GOT3 (cell line): ENCODE results near the gene INPP4B.

ENCODE experiments used
- DNase-seq: peaks from one replicate; lab custom pipeline; 2025; ENCODE audit warnings: mixed read lengths; lab: John Stamatoyannopoulos, UW

INPP4B gene

DNA sequence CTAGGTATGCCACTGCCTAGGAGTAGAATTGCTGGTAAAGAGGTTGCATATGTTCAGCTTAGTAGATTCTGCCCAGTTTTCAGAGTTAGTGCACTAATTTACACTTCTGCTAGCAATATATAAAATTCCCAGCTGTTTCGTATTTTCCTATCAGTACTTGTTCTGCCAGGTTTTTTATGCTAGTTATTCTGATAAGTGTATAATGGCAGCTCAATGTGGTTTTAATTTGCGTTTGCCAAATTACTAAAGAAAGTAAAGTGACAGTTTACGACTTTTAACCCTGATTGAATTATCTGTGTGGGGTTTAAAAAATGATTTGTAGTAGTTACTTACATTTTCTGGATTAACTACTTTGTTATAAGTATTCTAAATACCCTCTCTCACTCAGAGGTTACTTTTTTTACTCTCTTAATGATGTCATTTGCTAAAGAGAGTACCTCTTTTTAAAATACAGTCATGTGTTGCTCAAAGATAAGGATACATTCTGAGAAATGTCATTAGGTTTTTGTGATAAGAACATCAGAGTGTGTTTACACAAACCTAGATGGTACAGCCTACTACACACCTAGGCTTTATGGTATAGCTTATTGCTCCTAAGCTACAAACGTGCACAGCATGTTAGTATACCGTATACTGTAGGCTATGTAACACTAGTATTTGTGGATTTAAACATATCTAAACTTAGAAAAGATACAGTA, 846.5 kb downstream of the INPP4B start:
- DNase-seq, result no peak

DNA sequence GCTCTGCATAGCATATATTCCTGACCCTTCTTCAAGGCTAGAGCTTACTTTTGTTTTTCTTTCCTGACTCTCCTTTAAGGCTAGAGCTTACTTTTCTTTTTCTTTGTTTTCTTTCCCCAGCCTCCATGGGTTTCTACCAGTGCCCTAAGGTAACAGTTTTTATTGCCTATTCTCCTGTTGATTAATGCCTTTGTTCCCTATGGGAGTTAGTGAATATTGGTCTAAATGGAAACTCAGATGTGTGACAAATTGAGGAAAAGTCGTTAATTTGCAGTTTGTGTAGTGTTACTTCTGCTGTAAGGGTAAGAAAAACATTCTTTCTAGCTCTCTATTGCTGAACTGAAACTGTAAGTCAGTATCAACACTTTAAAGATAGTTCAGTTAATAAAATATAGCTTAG, 851.0 kb downstream of the INPP4B start:
- DNase-seq, result no peak

DNA sequence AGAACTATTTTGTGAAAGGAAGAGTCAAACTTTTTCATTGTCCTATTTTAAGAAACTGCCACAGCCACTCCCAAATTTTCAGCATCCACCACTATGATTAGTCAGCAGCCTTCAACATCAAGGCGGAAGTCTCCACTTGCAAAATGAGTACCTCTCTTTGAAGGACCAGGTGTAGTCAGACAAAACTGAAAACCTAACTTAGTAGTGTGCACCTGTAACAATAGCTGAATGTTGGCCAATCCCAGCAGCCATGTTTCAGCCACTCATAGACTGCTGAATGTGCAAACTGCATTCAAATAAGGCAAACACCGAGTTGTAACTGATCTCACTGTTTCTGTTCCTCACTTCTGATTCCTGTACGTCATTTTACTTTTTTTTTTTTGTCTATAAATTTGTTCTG, 868.7 kb downstream of the INPP4B start:
- no peak for DNase-seq
